ENCODE data around the gene DPEP3.

- TF ChIP-seq CTCF (IDR thresholded peaks at IDR 0.05), result no peak
- no peak for TF ChIP-seq POLR2A (IDR thresholded peaks at IDR 0.05)
- no peak for TF ChIP-seq POLR2AphosphoS5 (IDR thresholded peaks at IDR 0.05)
- no peak for TF ChIP-seq EP300 (IDR thresholded peaks at IDR 0.05)
These were observed 19.7 kb upstream of the DPEP3 start for GRCh38 chr16:67999985-68000384.

All from stomach (tissue), 4 donors.